PC-9 (cell line): Measurements from ENCODE around the gene GAL3ST1. TPM values are rescaled to one million over a fixed set of nuclear protein-coding genes. Genes with fewer than 3 reads are reported as not detected.
A peak's percentile ranks its signal among the peaks of the same experiment; 100 is the strongest.
"Not testable (repeated sequence)": the region's sequence is repeated elsewhere in the genome, so short reads cannot be mapped to it uniquely, and the experiment has no call there.

Experiments used
- Bru-seq: library from RNA; stranded (reverse); fragments of 400-500 nt; gene quantifications from one replicate; lab custom pipeline; 2021; lab: Mats Ljungman, UMichigan
- BruChase-seq, 2 experiments: library from RNA; stranded (reverse); fragments of 400-500 nt; gene quantifications; one replicate each; lab custom pipeline; 2021; lab: Mats Ljungman, UMichigan
- BruUV-seq: library from RNA; stranded (reverse); fragments of 400-500 nt; replicated peaks from 2 replicates; lab custom pipeline; 2021; lab: Mats Ljungman, UMichigan
- CTCF ChIA-PET: fragments of 300-600 bp; sonication (Branson Sonifier 250); formaldehyde crosslinking; loops from one replicate; lab custom pipeline; 2022; ENCODE audit warnings: antibody characterized with exemption; lab: Charles Lee
- POLR2A ChIA-PET: fragments of 300-600 bp; sonication (Branson Sonifier 250); formaldehyde crosslinking; loops from one replicate; lab custom pipeline; 2022; ENCODE audit warnings: antibody characterized with exemption; ENCODE audit not compliant: unreplicated experiment; lab: Charles Lee
- DNase-seq, 2 experiments: peaks; one replicate each; pipeline versions ENCODE4 v3.0.0 to v3.0.0-alpha.2; 2015 to 2022; ENCODE audit warnings: mixed read lengths in 1 of 2
- H2AFZ ChIP-seq: fragments of 200-600 bp; sonication (generic); 2 replicates; pipeline ENCODE4 v1.8.1; 2017; ENCODE audit warnings: antibody characterized with exemption
- H3F3A ChIP-seq: fragments of 200-600 bp; sonication (generic); 2 replicates; pipeline ENCODE4 v1.8.1; 2017; ENCODE audit warnings: antibody characterized with exemption, mild to moderate bottlenecking, low read depth; ENCODE audit not compliant: insufficient read depth
- H3K27ac ChIP-seq: fragments of 200-600 bp; sonication (generic); 2 replicates; pipeline ENCODE4 v1.6.1; 2016; ENCODE audit warnings: mixed run types
- H3K27me3 ChIP-seq: fragments of 200-600 bp; sonication (generic); 2 replicates; pipeline ENCODE4 v1.6.1; 2016; ENCODE audit warnings: low read depth, mixed run types; ENCODE audit not compliant: insufficient read depth
- H3K36me3 ChIP-seq: fragments of 200-600 bp; sonication (generic); 2 replicates; pipeline ENCODE4 v1.6.1; 2016; ENCODE audit warnings: low read depth, mixed run types
- H3K4me1 ChIP-seq: fragments of 200-600 bp; sonication (generic); replicated peaks from 2 replicates; pipeline ENCODE4 v1.6.1; 2016; ENCODE audit warnings: mixed run types; ENCODE audit not compliant: insufficient read depth
- H3K4me2 ChIP-seq: fragments of 200-600 bp; sonication (generic); 2 replicates; pipeline ENCODE4 v1.6.1; 2017; ENCODE audit warnings: mixed run types
- H3K4me3 ChIP-seq: fragments of 200-600 bp; sonication (generic); 2 replicates; pipeline ENCODE4 v1.6.1; 2016; ENCODE audit warnings: mixed run types
- H3K79me2 ChIP-seq: fragments of 200-600 bp; sonication (generic); 2 replicates; pipeline ENCODE4 v1.6.1; 2017; ENCODE audit warnings: low read depth, mixed run types
- H3K9me2 ChIP-seq: fragments of 200-600 bp; sonication (generic); 2 replicates; pipeline ENCODE4 v1.8.1; 2017; ENCODE audit warnings: mild to moderate bottlenecking; ENCODE audit not compliant: insufficient read depth
- H3K9me3 ChIP-seq: fragments of 200-600 bp; sonication (generic); 2 replicates; pipeline ENCODE4 v1.8.1; 2016; ENCODE audit warnings: low read depth; ENCODE audit not compliant: insufficient read depth
- H4K20me1 ChIP-seq: fragments of 200-600 bp; sonication (generic); 2 replicates; pipeline ENCODE4 v1.8.1; 2017; ENCODE audit not compliant: insufficient read depth
- EZH2 ChIP-seq: fragments of 200-600 bp; sonication (generic); IDR thresholded peaks from 2 replicates; pipeline ENCODE4 v1.8.0; 2017; ENCODE audit warnings: antibody characterized with exemption, low read depth
- intact Hi-C: fragments of 100-400 bp; cut with micrococcal nuclease; formaldehyde crosslinking; loops from one replicate; pipeline ENCODE4 v1.10.0; 2022; ENCODE audit not compliant: unreplicated experiment
- long read RNA-seq: library from polyadenylated mRNA; stranded (forward); transcript quantifications from one replicate; pipeline ENCODE4 v2.0.0, GENCODE V29; 2022
- total RNA-seq: library from RNA; stranded (reverse); gene quantifications from 2 replicates; pipeline ENCODE4 v1.2.3, GENCODE V29; 2021
- TF ChIP-seq, protein P1 (sequence below): fragments of 200-600 bp; sonication (generic); conservative IDR thresholded peaks from 2 replicates; pipeline ENCODE4 v1.6.1; 2017; ENCODE audit warnings: mixed run types, antibody characterized with exemption, mild to moderate bottlenecking, moderate library complexity

GAL3ST1 gene, protein sequence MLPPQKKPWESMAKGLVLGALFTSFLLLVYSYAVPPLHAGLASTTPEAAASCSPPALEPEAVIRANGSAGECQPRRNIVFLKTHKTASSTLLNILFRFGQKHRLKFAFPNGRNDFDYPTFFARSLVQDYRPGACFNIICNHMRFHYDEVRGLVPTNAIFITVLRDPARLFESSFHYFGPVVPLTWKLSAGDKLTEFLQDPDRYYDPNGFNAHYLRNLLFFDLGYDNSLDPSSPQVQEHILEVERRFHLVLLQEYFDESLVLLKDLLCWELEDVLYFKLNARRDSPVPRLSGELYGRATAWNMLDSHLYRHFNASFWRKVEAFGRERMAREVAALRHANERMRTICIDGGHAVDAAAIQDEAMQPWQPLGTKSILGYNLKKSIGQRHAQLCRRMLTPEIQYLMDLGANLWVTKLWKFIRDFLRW
- total RNA-seq, result 0.52 TPM in 1 of 2 replicates, not detected in the other
- percentile 25 among the genes with signal in this experiment for Bru-seq, nascent RNA
- percentile 30 among the genes with signal in this experiment for BruChase-seq, experiment 1, labeled RNA remaining after a 2-hour chase
- percentile 25 among the genes with signal in this experiment for BruChase-seq, experiment 2, labeled RNA remaining after a 6-hour chase
- long read RNA-seq, partial matches to known transcripts, result 0 of 1 reads
- long read RNA-seq, other reads (novel, unspliced or antisense), result 0 of 1 reads

DNA sequence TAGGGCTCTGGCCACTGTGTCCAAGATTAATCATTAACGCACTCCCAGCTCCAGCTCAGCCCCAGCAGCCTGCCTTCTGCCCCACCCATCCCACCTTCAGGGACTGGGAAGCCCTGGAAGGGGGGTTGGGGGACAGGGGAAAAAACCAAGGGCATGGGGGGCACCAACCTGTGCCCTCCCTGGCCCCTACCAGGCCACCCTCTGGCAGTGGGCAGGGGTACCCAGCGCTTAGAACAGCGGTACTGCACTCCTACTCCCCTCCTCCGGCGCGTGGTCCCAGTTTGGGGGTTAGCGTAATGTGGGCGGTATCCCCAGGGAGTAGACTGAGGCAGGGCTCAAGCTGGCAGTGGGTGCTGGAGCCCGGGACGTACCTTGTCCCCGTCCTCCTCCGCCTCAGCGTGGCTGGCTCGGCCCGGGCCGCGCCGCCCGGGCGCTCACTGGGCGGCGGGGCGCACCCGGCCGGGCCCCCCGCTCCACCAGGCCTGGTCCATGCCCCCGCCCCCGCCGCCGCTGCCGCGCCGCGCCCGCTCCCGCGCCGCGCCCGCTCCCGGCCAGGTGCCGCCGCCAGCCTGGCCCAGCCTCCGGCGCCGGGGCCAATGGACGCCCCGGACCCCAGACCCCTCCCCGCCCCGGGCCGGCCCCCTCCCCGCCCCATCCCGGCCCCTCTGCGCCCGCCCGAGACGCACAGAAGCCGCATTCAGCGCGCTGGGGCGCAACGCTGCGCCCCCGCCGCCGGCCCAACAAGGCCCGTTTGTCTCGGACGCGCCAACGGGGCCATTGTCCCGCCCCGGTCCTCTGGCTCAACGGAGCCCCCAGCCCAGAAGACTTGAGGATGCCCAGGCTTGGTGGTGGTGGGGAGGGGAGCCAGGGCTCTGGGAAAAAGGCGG is at the start of gene GAL3ST1:
Gene GAL3ST1 (minus strand): TSS at position 571 of the 887 bp plus-strand sequence. CDS start 17,273 bp downstream, outside the sequence.
- Histone ChIP-seq H2AFZ (no peak within 1 kb of the TSS), H4K20me1 (peaks cover 20% of the 10 kb centered on the region), H3K4me3 (no peak within 1 kb of the TSS), H3K36me3 (0 out of 2 replicates have a peak, but pooled peaks cover 8% of the 10 kb centered on the region), H3K9me3 (no peaks in the 10 kb centered on the region), H3K4me1 (no peaks in the 10 kb centered on the region), H3K4me2 (no peak within 1 kb of the TSS), H3F3A (peaks cover 27% of the 10 kb centered on the region), H3K9me2 (no peaks in the 10 kb centered on the region), H3K27me3 (no peaks in the 10 kb centered on the region), H3K27ac (no peak within 1 kb of the TSS), H3K79me2 (no peaks in the 10 kb centered on the region)
- POLR2A ChIA-PET, result no interaction called here
- CTCF ChIA-PET, result interaction anchor here (0.6 kb wide), 1 partner anchor 192 kb away, joined by 6 read pairs; no protein-coding TSS in a partner anchor
- no peak for DNase-seq
- intact Hi-C loops, result no loop called here
- TF ChIP-seq EZH2, result no peak
- TF ChIP-seq, protein P1, sequence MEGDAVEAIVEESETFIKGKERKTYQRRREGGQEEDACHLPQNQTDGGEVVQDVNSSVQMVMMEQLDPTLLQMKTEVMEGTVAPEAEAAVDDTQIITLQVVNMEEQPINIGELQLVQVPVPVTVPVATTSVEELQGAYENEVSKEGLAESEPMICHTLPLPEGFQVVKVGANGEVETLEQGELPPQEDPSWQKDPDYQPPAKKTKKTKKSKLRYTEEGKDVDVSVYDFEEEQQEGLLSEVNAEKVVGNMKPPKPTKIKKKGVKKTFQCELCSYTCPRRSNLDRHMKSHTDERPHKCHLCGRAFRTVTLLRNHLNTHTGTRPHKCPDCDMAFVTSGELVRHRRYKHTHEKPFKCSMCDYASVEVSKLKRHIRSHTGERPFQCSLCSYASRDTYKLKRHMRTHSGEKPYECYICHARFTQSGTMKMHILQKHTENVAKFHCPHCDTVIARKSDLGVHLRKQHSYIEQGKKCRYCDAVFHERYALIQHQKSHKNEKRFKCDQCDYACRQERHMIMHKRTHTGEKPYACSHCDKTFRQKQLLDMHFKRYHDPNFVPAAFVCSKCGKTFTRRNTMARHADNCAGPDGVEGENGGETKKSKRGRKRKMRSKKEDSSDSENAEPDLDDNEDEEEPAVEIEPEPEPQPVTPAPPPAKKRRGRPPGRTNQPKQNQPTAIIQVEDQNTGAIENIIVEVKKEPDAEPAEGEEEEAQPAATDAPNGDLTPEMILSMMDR, result no peak
- no TSS peak for BruUV-seq

DNA sequence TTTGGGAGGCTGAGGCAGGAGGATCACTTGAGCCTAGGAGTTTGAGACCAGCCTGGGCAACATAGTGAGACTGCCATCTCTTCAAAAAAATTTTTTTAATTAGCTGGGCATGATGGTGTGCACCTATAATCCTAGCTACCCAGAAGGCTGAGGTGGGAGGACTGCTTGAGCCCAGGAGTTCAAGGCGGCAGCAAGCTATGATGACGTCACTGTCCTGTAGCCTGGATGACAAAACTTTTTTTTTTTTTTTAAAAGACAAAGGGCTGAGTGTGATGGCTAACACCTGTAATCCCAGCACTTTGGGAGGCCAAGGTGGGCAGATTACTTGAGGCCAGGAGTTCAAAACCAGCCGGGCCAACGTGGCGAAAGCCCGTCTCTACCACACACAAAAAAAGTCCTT is 45.4 kb upstream of the GAL3ST1 start:
- H3K36me3 ChIP-seq, H3K79me2 ChIP-seq, intact Hi-C loops, H3K4me2 ChIP-seq, H2AFZ ChIP-seq, POLR2A ChIA-PET, H3F3A ChIP-seq, H3K4me3 ChIP-seq, H3K9me3 ChIP-seq, H3K4me1 ChIP-seq, CTCF ChIA-PET, H3K27me3 ChIP-seq, H4K20me1 ChIP-seq, BruUV-seq, H3K27ac ChIP-seq, DNase-seq, H3K9me2 ChIP-seq: not testable (repeated sequence)

DNA sequence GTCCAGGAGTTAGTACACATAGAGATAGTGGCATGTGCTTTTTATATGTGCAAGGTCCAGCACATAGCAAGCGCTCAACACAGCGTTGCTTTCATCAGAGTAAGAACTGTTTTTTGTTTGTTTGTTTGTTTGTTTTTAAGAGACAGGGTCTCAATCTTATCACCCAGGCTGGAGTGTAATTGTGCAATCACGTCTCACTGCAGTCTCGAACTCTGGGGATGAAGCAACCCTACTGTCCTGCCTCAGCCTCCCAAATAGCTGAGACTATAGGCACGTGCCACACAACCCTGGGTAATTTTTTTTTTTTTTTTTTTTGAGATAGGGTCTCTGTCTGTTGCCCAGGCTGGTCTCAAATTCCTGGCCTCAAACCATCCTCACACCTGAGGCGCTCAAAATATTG is 43.4 kb upstream of the GAL3ST1 start:
- BruUV-seq, result no TSS peak
- DNase-seq, result no peak
- POLR2A ChIA-PET, result no interaction called here

More for the DNA sequence above, 43.4 kb upstream of the GAL3ST1 start:
- Histone ChIP-seq H3F3A (no peaks in the 10 kb centered on the region), H4K20me1 (no peaks in the 10 kb centered on the region), H3K36me3 (no peaks in the 10 kb centered on the region), H3K9me3 (no peaks in the 10 kb centered on the region), H3K4me1 (peaks cover 12% of the 10 kb centered on the region), H3K9me2 (no peaks in the 10 kb centered on the region), H3K27me3 (no peaks in the 10 kb centered on the region), H3K27ac (no peak overlapping the region), H2AFZ (no peak overlapping the region), H3K4me2 (no peak overlapping the region), H3K79me2 (no peaks in the 10 kb centered on the region), H3K4me3 (no peak overlapping the region)
- TF ChIP-seq, protein P1, result no peak
- no peak for TF ChIP-seq EZH2
- CTCF ChIA-PET, result no interaction called here
- intact Hi-C loops, result no loop called here
